ENCODE results near the gene RPSA.

- TF ChIP-seq, protein P1, sequence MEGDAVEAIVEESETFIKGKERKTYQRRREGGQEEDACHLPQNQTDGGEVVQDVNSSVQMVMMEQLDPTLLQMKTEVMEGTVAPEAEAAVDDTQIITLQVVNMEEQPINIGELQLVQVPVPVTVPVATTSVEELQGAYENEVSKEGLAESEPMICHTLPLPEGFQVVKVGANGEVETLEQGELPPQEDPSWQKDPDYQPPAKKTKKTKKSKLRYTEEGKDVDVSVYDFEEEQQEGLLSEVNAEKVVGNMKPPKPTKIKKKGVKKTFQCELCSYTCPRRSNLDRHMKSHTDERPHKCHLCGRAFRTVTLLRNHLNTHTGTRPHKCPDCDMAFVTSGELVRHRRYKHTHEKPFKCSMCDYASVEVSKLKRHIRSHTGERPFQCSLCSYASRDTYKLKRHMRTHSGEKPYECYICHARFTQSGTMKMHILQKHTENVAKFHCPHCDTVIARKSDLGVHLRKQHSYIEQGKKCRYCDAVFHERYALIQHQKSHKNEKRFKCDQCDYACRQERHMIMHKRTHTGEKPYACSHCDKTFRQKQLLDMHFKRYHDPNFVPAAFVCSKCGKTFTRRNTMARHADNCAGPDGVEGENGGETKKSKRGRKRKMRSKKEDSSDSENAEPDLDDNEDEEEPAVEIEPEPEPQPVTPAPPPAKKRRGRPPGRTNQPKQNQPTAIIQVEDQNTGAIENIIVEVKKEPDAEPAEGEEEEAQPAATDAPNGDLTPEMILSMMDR (IDR thresholded peaks at IDR 0.05 in 4 of 5, conservative IDR thresholded peaks at IDR 0.05 in 1 of 5), result no peak
- no peak for TF ChIP-seq POLR2A (IDR thresholded peaks at IDR 0.05)
Observed at GRCh38 chr3:39428745-39429201, 22.3 kb downstream of the RPSA start.

Measured in gastrocnemius medialis (tissue), 4 donors.